K562 (cell line): Measurements from ENCODE around the gene PDE4A. TPM values are rescaled to one million over a fixed set of nuclear protein-coding genes. Genes with fewer than 3 reads are reported as not detected.

Experiments used
- ARID3B ChIP-seq: fragments of 250-450 bp; sonication (Bioruptor Pico); IDR thresholded peaks from 2 replicates; pipeline ENCODE4 v1.4.0; 2020; ENCODE audit warnings: borderline replicate concordance
- ATF3 ChIP-seq, 2 experiments: fragments of 450-650 bp in 1 of 2; sonication (generic) in 1 of 2; formaldehyde crosslinking in 1 of 2; IDR thresholded peaks in 1 of 2; conservative IDR thresholded peaks in 1 of 2; 2 replicates each; pipeline versions ENCODE4 v1.6.1 to v1.8.1; 2016 to 2023; ENCODE audit warnings: mild to moderate bottlenecking in 2 of 2, moderate library complexity in 2 of 2, inconsistent platforms in 1 of 2, missing genetic modification reagents in 1 of 2
- BRD4 ChIP-seq: fragments of 200-600 bp; sonication (generic); IDR thresholded peaks from 2 replicates; pipeline ENCODE4 v1.6.1; 2017; ENCODE audit warnings: inconsistent platforms
- BRD9 ChIP-seq: fragments of 450-650 bp; IDR thresholded peaks from 2 replicates; pipeline ENCODE4 v1.6.1; 2018; ENCODE audit warnings: low read depth; ENCODE audit not compliant: partially characterized antibody
- COPS2 ChIP-seq: fragments of 450-650 bp; conservative IDR thresholded peaks from 2 replicates; pipeline ENCODE4 v1.6.1; 2016; ENCODE audit warnings: mild to moderate bottlenecking, moderate library complexity
- CXXC5 ChIP-seq: fragments of 250-450 bp; sonication (Bioruptor Pico); IDR thresholded peaks from 2 replicates; pipeline ENCODE4 v1.8.0; 2022; ENCODE audit warnings: inconsistent platforms, mild to moderate bottlenecking, moderate library complexity
- EP400 ChIP-seq: fragments of 450-650 bp; IDR thresholded peaks from 2 replicates; pipeline ENCODE4 v1.6.1; 2017; ENCODE audit warnings: antibody characterized with exemption, mild to moderate bottlenecking, moderate library complexity
- FOS ChIP-seq: IDR thresholded peaks from 3 replicates; pipeline ENCODE4 v1.6.1; 2011; ENCODE audit not compliant: insufficient read length; ENCODE audit errors: extremely low read depth
- FOXJ2 ChIP-seq: fragments of 200-800 bp; sonication (Bioruptor generic); IDR thresholded peaks from 2 replicates; pipeline ENCODE4 v1.6.1; 2016; ENCODE audit warnings: missing genetic modification characterization, missing compliant biosample characterization
- HLTF ChIP-seq: fragments of 450-650 bp; IDR thresholded peaks from 2 replicates; pipeline ENCODE4 v1.6.1; 2016
- HMGN3 ChIP-seq: IDR thresholded peaks from 2 replicates; pipeline ENCODE4 v1.6.1; 2011; ENCODE audit warnings: borderline replicate concordance, low read depth, mild to moderate bottlenecking, mixed read lengths, low read length; ENCODE audit not compliant: insufficient read length; ENCODE audit errors: extremely low read depth
- MCM3 ChIP-seq: fragments of 450-650 bp; IDR thresholded peaks from 2 replicates; pipeline ENCODE4 v1.6.1; 2016
- NFATC3 ChIP-seq: fragments of 450-650 bp; IDR thresholded peaks from 2 replicates; pipeline ENCODE4 v1.6.1; 2017; ENCODE audit warnings: mild to moderate bottlenecking
- SAP30 ChIP-seq: fragments of 200-600 bp; sonication (generic); IDR thresholded peaks from 2 replicates; pipeline ENCODE4 v1.6.1; 2012; ENCODE audit warnings: borderline replicate concordance, low read depth, mild to moderate bottlenecking, moderate library complexity, low read length, control low read depth, inconsistent platforms; ENCODE audit not compliant: insufficient read depth, poor library complexity, severe bottlenecking
- TAF7 ChIP-seq: fragments of 450-650 bp; IDR thresholded peaks from 2 replicates; pipeline ENCODE4 v1.6.1; 2016; ENCODE audit warnings: missing genetic modification characterization, missing compliant biosample characterization
- TRIM28 ChIP-seq: fragments of 450-650 bp; IDR thresholded peaks from 2 replicates; pipeline ENCODE4 v1.6.1; 2017
- XRCC5 ChIP-seq: fragments of 200-400 bp; formaldehyde crosslinking; IDR thresholded peaks from 2 replicates; pipeline ENCODE4 v1.6.1; 2017; ENCODE audit warnings: low read depth, mild to moderate bottlenecking, low read length
- ZBTB11 ChIP-seq, 3 experiments: fragments of 200-800 bp in 1 of 3; fragments of 250-450 bp in 1 of 3; fragments of 450-650 bp in 1 of 3; sonication (Bioruptor Pico) in 1 of 3; sonication (Bioruptor generic) in 1 of 3; formaldehyde crosslinking in 1 of 3; IDR thresholded peaks; 2 replicates each; pipeline versions ENCODE4 v1.6.1 to v1.8.0; 2016 to 2022; ENCODE audit warnings: mild to moderate bottlenecking in 2 of 3, missing genetic modification characterization in 2 of 3, missing compliant biosample characterization in 1 of 3, moderate library complexity in 1 of 3
- ZNF12 ChIP-seq: sonication (generic); formaldehyde crosslinking; IDR thresholded peaks from 2 replicates; pipeline ENCODE4 v1.4.0; 2020; ENCODE audit warnings: mild to moderate bottlenecking, missing genetic modification reagents
- ZNF79 ChIP-seq: fragments of 250-450 bp; sonication (Bioruptor Pico); IDR thresholded peaks from 2 replicates; pipeline ENCODE4 v1.4.0; 2020; ENCODE audit warnings: low read depth, mild to moderate bottlenecking, moderate library complexity
- polyA plus RNA-seq, 8 experiments: library from polyadenylated mRNA; depleted of rRNA in 4 of 8; stranded (reverse) in 5 of 8; unstranded in 3 of 8; fragments of >200 nt; fragmentation: Nextera tagmentation in 2 of 8; fragmentation: Illumina TruSeq in 1 of 8; extraction: Ambion mirVana in 2 of 8; extraction: Trizol in 1 of 8; gene quantifications; 2 replicates each; pipeline versions ENCODE4 v1.2.1 to v1.2.3, GENCODE V29; 2011 to 2014; ENCODE audit warnings: inconsistent platforms in 1 of 8, missing spikeins in 1 of 8
- total RNA-seq, 7 experiments: library from RNA; depleted of rRNA in 6 of 7; stranded (reverse); fragments of >200 nt in 6 of 7; fragmentation: Illumina TruSeq in 2 of 7; extraction: Trizol in 2 of 7; gene quantifications; 2 replicates each; pipeline versions ENCODE4 v1.2.1 to v1.2.3, GENCODE V29; 2011 to 2021; ENCODE audit warnings: low replicate concordance in 1 of 7
- TF ChIP-seq, protein P1 (sequence below): fragments of 250-450 bp; sonication (Bioruptor Pico); IDR thresholded peaks from 2 replicates; pipeline ENCODE4 v1.9.0; 2021; ENCODE audit warnings: mild to moderate bottlenecking

The PDE4A gene
- total and polyA plus RNA-seq, 9 of the 15 experiments (the other 6 are each of a cell fraction or from before 2014, with no cell fraction given): 0.66 to 26.9 (median 4.6) TPM

GRCh38 chr19:10503002-10503789, 82.9 kb downstream of the PDE4A start, which contains the start of gene KEAP1 (continued):
- peak; percentile 41 for TF ChIP-seq SAP30
- peak; percentile 85 for TF ChIP-seq BRD4
- no peak for TF ChIP-seq XRCC5
- TF ChIP-seq NFATC3: no peak
- TF ChIP-seq BRD9: peak; percentile 72
- TF ChIP-seq FOS: no peak
- no peak for TF ChIP-seq COPS2
- TF ChIP-seq MCM3: no peak
- peak; percentile 66; the same call in 1 of the 2 replicates for TF ChIP-seq TRIM28
- TF ChIP-seq EP400: peak; percentile 87; the same call in 1 of the 2 replicates
- peak; percentile 63; the same call in 1 of the 2 replicates for TF ChIP-seq TAF7 (tag)
- peak; percentile 55 for TF ChIP-seq CXXC5 (CRISPR knock-in tag)
- TF ChIP-seq ARID3B (CRISPR knock-in tag): peak; percentile 84; the same call in 1 of the 2 replicates
- 0 out of 2 replicates have a peak, but pooled peaks have one; percentile 28 for TF ChIP-seq ATF3 (IDR thresholded peaks at IDR 0.05)
- 0 out of 2 replicates have a peak, but pooled peaks have one; percentile 49 for TF ChIP-seq ATF3 (CRISPR knock-in tag; conservative IDR thresholded peaks at IDR 0.05)
- TF ChIP-seq ZNF12 (CRISPR knock-in tag): peak; percentile 52; the same call in 1 of the 2 replicates
- TF ChIP-seq HLTF: peak; percentile 79
- TF ChIP-seq ZNF79: no peak
- no peak for TF ChIP-seq FOXJ2 (tag)
- TF ChIP-seq ZBTB11 (CRISPR knock-in tag; IDR thresholded peaks at IDR 0.05): peak in 1 of 3 experiments; percentile 16; a peak in 1 of 6 replicates
- TF ChIP-seq, protein P1, sequence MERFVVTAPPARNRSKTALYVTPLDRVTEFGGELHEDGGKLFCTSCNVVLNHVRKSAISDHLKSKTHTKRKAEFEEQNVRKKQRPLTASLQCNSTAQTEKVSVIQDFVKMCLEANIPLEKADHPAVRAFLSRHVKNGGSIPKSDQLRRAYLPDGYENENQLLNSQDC (CRISPR knock-in tag): peak; percentile 36; the same call in 1 of the 2 replicates
- TF ChIP-seq HMGN3: no peak
